MCF 10A (cell line): ENCODE data around the gene ESPN. TPM values are rescaled to one million over a fixed set of nuclear protein-coding genes. Genes with fewer than 3 reads are reported as not detected.
"Not testable (repeated sequence)": the region's sequence is repeated elsewhere in the genome, so short reads cannot be mapped to it uniquely, and the experiment has no call there.

Source experiments
- BruUV-seq: library from RNA; stranded (reverse); fragments of 400-500 nt; replicated peaks from 2 replicates; lab custom pipeline; 2021; lab: Mats Ljungman, UMichigan
- CTCF ChIA-PET: fragments of 300-600 bp; sonication (Branson Sonifier 250); formaldehyde crosslinking; extraction: SDS; loops from one replicate; lab custom pipeline; 2021; ENCODE audit warnings: antibody characterized with exemption, inconsistent platforms; lab: Yijun Ruan, JAX
- POLR2A ChIA-PET: fragments of 300-600, 350-650 bp; sonication (Branson Sonifier 250); formaldehyde crosslinking; extraction: SDS; loops from one replicate; lab custom pipeline; 2020; ENCODE audit warnings: antibody characterized with exemption, inconsistent platforms; lab: Yijun Ruan, JAX
- DNase-seq: peaks from one replicate; pipeline ENCODE4 v3.0.0-alpha.2; 2018; ENCODE audit not compliant: unreplicated experiment
- H3K27ac Mint-ChIP-seq: one replicate; pipeline ENCODE4 v1.8.0; 2022; ENCODE audit warnings: mild to moderate bottlenecking, low read depth, mixed read lengths; ENCODE audit not compliant: unreplicated experiment
- H3K27me3 Mint-ChIP-seq: one replicate; pipeline ENCODE4 v1.8.0; 2022; ENCODE audit warnings: mixed read lengths; ENCODE audit not compliant: insufficient read depth, unreplicated experiment
- H3K36me3 Mint-ChIP-seq: one replicate; pipeline ENCODE4 v1.8.0; 2022; ENCODE audit warnings: mild to moderate bottlenecking, moderate library complexity, mixed read lengths; ENCODE audit not compliant: insufficient read depth, unreplicated experiment
- H3K4me1 Mint-ChIP-seq: one replicate; pipeline ENCODE4 v1.8.0; 2022; ENCODE audit warnings: mixed read lengths; ENCODE audit not compliant: insufficient read depth, unreplicated experiment
- H3K4me3 Mint-ChIP-seq: one replicate; pipeline ENCODE4 v1.8.0; 2022; ENCODE audit warnings: mild to moderate bottlenecking, moderate library complexity, mixed read lengths; ENCODE audit not compliant: unreplicated experiment
- H3K9me3 Mint-ChIP-seq: one replicate; pipeline ENCODE4 v1.8.0; 2022; ENCODE audit warnings: mixed read lengths; ENCODE audit not compliant: unreplicated experiment
- CTCF ChIP-seq: fragments of 200-600 bp; IDR thresholded peaks from one replicate; pipeline ENCODE4 v1.8.0; 2022; ENCODE audit warnings: antibody characterized with exemption, mild to moderate bottlenecking; ENCODE audit not compliant: unreplicated experiment
- intact Hi-C: fragments of 100-400 bp; cut with micrococcal nuclease; formaldehyde crosslinking; loops from 2 replicates; pipeline ENCODE4 v1.14.1; 2022
- total RNA-seq: library from RNA; stranded (reverse); gene quantifications from 2 replicates; pipeline ENCODE4 v1.2.3, GENCODE V29; 2022

The ESPN gene
- total RNA-seq, 1 experiment from 2014 or later, result 0.68 TPM

GRCh38 chr1:6454856-6455751 lies 30.5 kb downstream of the ESPN start:
- Mint-ChIP-seq H3K36me3 (peaks cover 6% of the 10 kb centered on the region), H3K4me3 (no peak overlapping the region), H3K4me1 (no peaks in the 10 kb centered on the region), H3K27ac (no peak overlapping the region), H3K9me3 (no peaks in the 10 kb centered on the region), H3K27me3 (peaks cover 26% of the 10 kb centered on the region)
- ChIA-PET CTCF (interaction anchor here (0.8 to 1.7 kb wide), 2 partner anchors 17 to 40 kb away, joined by 4 to 6 read pairs; no protein-coding TSS in a partner anchor), POLR2A (no interaction called here)
- TF ChIP-seq CTCF, result no peak
- intact Hi-C loops, result no loop called here
- no peak for DNase-seq
- BruUV-seq, result no TSS peak

GRCh38 chr1:6455752-6456520 lies 31.4 kb downstream of the ESPN start:
- H3K4me3 Mint-ChIP-seq, H3K36me3 Mint-ChIP-seq, DNase-seq, H3K4me1 Mint-ChIP-seq, H3K27ac Mint-ChIP-seq, H3K9me3 Mint-ChIP-seq, POLR2A ChIA-PET, BruUV-seq, intact Hi-C loops: not testable (repeated sequence)
- H3K27me3 Mint-ChIP-seq, result peaks cover 18% of the 10 kb centered on the region
- CTCF ChIA-PET, result interaction anchor here (0.7 kb wide), 1 partner anchor 46 kb away, joined by 3 read pairs; no protein-coding TSS in a partner anchor

GRCh38 chr1:6456800-6457466 lies 32.4 kb downstream of the ESPN start:
- Mint-ChIP-seq H3K36me3 (peaks cover 6% of the 10 kb centered on the region), H3K9me3 (no peaks in the 10 kb centered on the region), H3K27me3 (peaks cover 14% of the 10 kb centered on the region), H3K27ac (no peak overlapping the region), H3K4me3 (no peak overlapping the region), H3K4me1 (no peaks in the 10 kb centered on the region)
- no TSS peak for BruUV-seq
- ChIA-PET POLR2A (no interaction called here), CTCF (interaction anchor here (0.7 kb wide), 2 partner anchors 45 to 93 kb away, joined by 3 read pairs; no protein-coding TSS in a partner anchor)
- DNase-seq, result no peak
- TF ChIP-seq CTCF, result no peak
- intact Hi-C loops, result no loop called here

- POLR2A ChIA-PET, result no interaction called here
- peaks cover 26% of the 10 kb centered on the region for H3K36me3 Mint-ChIP-seq
- no peaks in the 10 kb centered on the region for H3K9me3 Mint-ChIP-seq
- DNase-seq, result no peak
- H3K27ac Mint-ChIP-seq, result no peak overlapping the region
- BruUV-seq, result no TSS peak
- TF ChIP-seq CTCF, result no peak
- CTCF ChIA-PET, result no interaction called here
- no peak overlapping the region for H3K4me3 Mint-ChIP-seq
- peaks cover 5% of the 10 kb centered on the region for H3K4me1 Mint-ChIP-seq
- intact Hi-C loops, result no loop called here
- no peaks in the 10 kb centered on the region for H3K27me3 Mint-ChIP-seq
Measured at GRCh38 chr1:6459850-6460265, 35.3 kb downstream of the ESPN start.
